ENCODE results near the gene CMC1.
A peak's percentile ranks its signal among the peaks of the same experiment; 100 is the strongest.

The CMC1 gene

DNA sequence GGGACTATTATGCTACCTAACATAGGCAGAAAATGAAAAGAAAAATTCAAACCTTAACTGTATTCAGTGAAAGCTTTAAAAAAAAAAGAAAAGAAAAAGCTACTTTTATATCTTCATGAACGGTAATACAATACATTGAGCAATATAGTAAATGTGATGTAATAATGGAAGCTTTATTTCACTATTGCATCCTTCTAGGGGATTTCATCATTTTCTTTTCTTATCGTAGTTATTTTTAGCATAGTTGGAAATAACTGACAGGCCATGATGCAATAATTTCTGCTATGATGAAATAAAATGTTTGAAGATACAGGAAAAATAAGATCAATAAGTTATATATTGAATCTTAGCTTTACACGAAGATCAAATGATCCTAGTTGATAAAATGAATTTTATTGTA is 66.8 kb downstream of the CMC1 start:
- DNase-seq, result peak; percentile 52

DNA sequence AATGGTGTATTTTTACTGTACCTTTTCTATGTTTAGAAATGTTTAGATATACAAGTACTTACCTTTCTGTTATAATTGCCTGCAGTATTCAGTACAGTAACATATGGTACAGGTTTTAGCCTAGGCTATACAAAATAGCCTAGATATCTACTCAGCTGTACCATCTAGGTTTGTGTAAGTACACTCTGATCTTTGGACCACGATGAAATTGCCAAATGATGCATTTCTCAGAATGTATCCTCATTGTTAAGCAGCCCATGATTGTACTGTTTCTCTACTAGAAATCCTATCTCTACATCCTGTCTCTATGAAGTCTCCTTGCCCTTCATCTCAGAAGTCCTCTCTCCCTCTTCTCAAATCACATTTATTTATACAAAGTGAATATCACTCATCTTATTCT is 74.3 kb downstream of the CMC1 start:
- no peak for DNase-seq

- no peak for DNase-seq
Observed at GRCh38 chr3:28316226-28316625, 74.8 kb downstream of the CMC1 start.

GRCh38 chr3:28317438-28318022 is 76.1 kb downstream of the CMC1 start:
- peak; percentile 60 for DNase-seq

GRCh38 chr3:28320981-28321380 is 79.6 kb downstream of the CMC1 start:
- no peak for DNase-seq

DNA sequence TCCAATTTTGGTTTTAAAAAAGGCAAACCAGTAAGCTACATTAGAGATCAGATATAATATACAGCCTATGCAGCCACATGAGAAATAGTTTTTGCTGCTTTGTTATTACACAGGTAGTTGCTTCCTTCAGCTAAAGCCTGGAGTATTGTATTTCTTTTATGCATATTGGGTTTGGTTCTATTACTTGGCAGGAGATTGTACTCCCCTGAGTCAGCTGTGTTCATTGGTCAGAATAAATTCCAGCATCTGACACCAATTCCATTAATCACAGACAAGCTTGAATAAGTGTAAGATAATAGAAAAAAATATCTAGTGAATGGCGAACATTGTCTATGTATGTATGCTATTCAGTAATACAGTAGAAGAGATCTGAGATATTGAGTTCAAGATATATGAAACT is 81.0 kb downstream of the CMC1 start:
- no peak for DNase-seq

DNA sequence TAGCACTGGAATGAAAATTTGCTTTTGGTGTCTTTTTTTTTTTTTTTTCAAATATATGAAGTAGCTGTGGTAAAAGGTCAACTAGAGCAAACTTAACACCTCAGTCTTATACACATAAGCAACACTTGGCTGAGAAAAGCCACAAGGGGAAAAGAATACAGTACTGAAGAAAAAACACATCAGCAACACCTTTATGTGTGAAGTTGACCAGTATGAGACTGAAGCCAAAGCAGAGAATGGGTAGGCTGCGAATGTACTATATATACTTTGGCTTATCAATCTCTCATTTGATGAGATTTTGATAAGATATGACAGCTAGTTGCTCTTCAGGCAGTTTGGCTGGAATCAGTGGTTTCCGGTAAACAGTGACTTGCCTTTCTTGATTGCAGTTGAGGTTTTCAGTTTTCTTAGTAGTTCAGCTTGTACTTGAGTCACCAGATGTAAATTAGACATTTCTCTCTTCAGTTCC is 85.1 kb downstream of the CMC1 start:
- peak; percentile 14 for DNase-seq

GRCh38 chr3:28328188-28329151 is 87.1 kb downstream of the CMC1 start:
- peak; percentile 59 for DNase-seq

GRCh38 chr3:28334552-28334951 is 93.1 kb downstream of the CMC1 start:
- peak; percentile 10 for DNase-seq

- DNase-seq, result no peak
Observed at GRCh38 chr3:28335246-28335645, 93.8 kb downstream of the CMC1 start.

DNA sequence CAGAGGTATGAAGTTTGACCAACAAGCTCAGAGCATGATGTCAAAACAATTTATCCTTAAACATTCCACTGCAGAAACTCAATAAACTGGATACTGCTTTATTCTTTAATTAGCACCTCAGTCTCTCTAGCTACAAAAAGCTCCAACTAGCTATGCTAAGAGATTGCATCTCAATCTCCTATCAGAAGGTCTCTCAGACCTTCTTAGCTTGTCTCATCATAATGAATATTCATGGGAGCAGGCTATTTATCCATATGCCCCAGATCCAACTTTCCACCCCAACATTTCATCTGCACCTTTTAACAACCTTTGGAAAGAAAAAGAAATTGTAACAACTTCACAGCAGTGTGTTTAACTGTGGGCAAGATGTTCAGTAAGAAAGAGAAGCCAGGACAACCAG is 95.8 kb downstream of the CMC1 start:
- DNase-seq, result no peak

DNA sequence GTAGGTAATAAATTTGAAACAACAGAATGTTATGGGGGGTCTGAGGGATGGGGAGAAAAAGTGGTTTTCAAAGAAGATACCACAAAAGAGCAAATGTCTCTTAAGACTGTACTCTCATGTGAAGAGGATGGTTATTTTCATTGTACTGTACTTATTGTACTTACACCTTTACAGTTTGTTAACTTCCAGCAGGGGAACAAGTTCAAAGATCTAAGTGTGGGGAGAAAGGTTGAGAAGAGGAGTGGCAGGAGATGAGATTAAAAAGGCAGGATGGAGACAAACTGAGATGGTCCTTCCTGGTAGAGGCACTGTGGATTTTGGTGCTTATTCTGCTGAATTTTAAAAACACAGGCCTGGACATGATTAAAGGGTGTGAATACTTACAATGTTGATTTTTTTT is 101.7 kb downstream of the CMC1 start:
- no peak for DNase-seq

GRCh38 chr3:28345690-28346089 is 104.3 kb downstream of the CMC1 start:
- DNase-seq, result no peak

- DNase-seq, result peak; percentile 94
Observed at GRCh38 chr3:28347374-28348264, 106.2 kb downstream of the CMC1 start.

- peak; percentile 99 for DNase-seq
Observed at GRCh38 chr3:28348265-28348628, 106.8 kb downstream of the CMC1 start.

GRCh38 chr3:28348629-28349468 is 107.4 kb downstream of the CMC1 start, which contains the start of the genes AZI2 and ZCWPW2:
Gene AZI2, minus strand, starts transcription at chr3:28348824. Its CDS starts 8,207 bp downstream, at chr3:28340617.
Gene ZCWPW2, plus strand, starts transcription at chr3:28348721. Its CDS starts 64,348 bp downstream, at chr3:28413069.
- DNase-seq, result peak; percentile 98

GRCh38 chr3:28349469-28350000 is 108.1 kb downstream of the CMC1 start:
- DNase-seq, result peak; percentile 27

All from suppressor macrophage treated with lipopolysaccharide for 4 hours (primary cell).